HCT116 (cell line): ENCODE data around the gene SECTM1. TPM values are rescaled to one million over a fixed set of nuclear protein-coding genes. Genes with fewer than 3 reads are reported as not detected.

Experiments
- ATAC-seq: fragments of 200-7000 bp; cut with Tn5 transposase; 2 replicates; pipeline ENCODE4 v1.9.1; 2020; ENCODE audit warnings: mild to moderate bottlenecking, moderate library complexity
- BruUV-seq: library from RNA; stranded (reverse); fragments of 400-500 nt; replicated peaks from 2 replicates; lab custom pipeline; 2021; lab: Mats Ljungman, UMichigan
- CTCF ChIA-PET: fragments of 300-600 bp; sonication (Branson Sonifier 250); formaldehyde crosslinking; loops from one replicate; lab custom pipeline; 2021; ENCODE audit warnings: antibody characterized with exemption; lab: Charles Lee
- POLR2A ChIA-PET: fragments of 300-600, 350-600 bp; sonication (Branson Sonifier 250); formaldehyde crosslinking; loops from one replicate; lab custom pipeline; 2021; ENCODE audit warnings: antibody characterized with exemption; lab: Charles Lee
- RAD21 ChIA-PET, 2 experiments: fragments of 300-600 bp; sonication (Branson Sonifier 250); formaldehyde crosslinking; loops; one replicate each; lab custom pipeline; 2023; ENCODE audit warnings: low total read pairs in 2 of 2; ENCODE audit not compliant: uncharacterized antibody in 2 of 2, unreplicated experiment in 2 of 2, low non-redundant PET in 1 of 2; lab: Charles Lee
- DNase-seq: peaks from one replicate; pipeline ENCODE4 v3.0.0-alpha.2; 2010; ENCODE audit warnings: low read depth, low spot score
- H2AFZ ChIP-seq: fragments of 200-600 bp; shearing (Covaris generic), sonication (generic); 2 replicates; pipeline ENCODE4 v1.6.1; 2017; ENCODE audit warnings: low read depth, mixed run types, mixed read lengths, antibody characterized with exemption, low read length; ENCODE audit not compliant: poor library complexity, severe bottlenecking
- H3K27ac ChIP-seq: 2 replicates; pipeline ENCODE4 v1.5.1; 2012; ENCODE audit warnings: low read depth, low read length
- H3K27me3 ChIP-seq: fragments of 200-600 bp; sonication (generic); 2 replicates; pipeline ENCODE4 v1.6.1; 2016; ENCODE audit warnings: mixed run types, low read length, mixed read lengths; ENCODE audit not compliant: insufficient read depth
- H3K36me3 ChIP-seq, 2 experiments: fragments of 200-500 bp in 1 of 2; fragments of 200-600 bp in 1 of 2; sonication (Bioruptor generic) in 1 of 2; sonication (generic) in 1 of 2; 2 replicates each; pipeline versions ENCODE4 v1.5.1 to v1.6.1; 2014 to 2016; ENCODE audit warnings: low read length in 2 of 2, inconsistent platforms in 1 of 2, mixed read lengths in 1 of 2, mixed run types in 1 of 2; ENCODE audit not compliant: insufficient read depth in 2 of 2, control insufficient read depth in 1 of 2
- H3K4me1 ChIP-seq, 2 experiments: fragments of 200-600 bp in 1 of 2; sonication (generic) in 1 of 2; 2 replicates each; pipeline versions ENCODE4 v1.5.1 to v1.6.1; 2012 to 2017; ENCODE audit warnings: low read length in 2 of 2, inconsistent platforms in 1 of 2, mild to moderate bottlenecking in 1 of 2, mixed read lengths in 1 of 2, mixed run types in 1 of 2, moderate library complexity in 1 of 2; ENCODE audit not compliant: insufficient read depth in 2 of 2, control insufficient read depth in 1 of 2
- H3K4me2 ChIP-seq: fragments of 200-600 bp; sonication (generic); 2 replicates; pipeline ENCODE4 v1.6.1; 2017; ENCODE audit warnings: mixed run types, low read length, mixed read lengths
- H3K4me3 ChIP-seq, 2 experiments: fragments of 200-600 bp in 1 of 2; sonication (generic) in 1 of 2; replicated peaks in 1 of 2; 2 replicates each; pipeline ENCODE4 v1.5.1; 2011 to 2016; ENCODE audit warnings: low read length in 2 of 2, control low read depth in 1 of 2, low read depth in 1 of 2, mild to moderate bottlenecking in 1 of 2, mixed read lengths in 1 of 2, mixed run types in 1 of 2
- H3K79me2 ChIP-seq: fragments of 200-600 bp; sonication (generic); 2 replicates; pipeline ENCODE4 v1.6.1; 2017; ENCODE audit warnings: mild to moderate bottlenecking, mixed run types, low read length, moderate library complexity, mixed read lengths; ENCODE audit not compliant: insufficient read depth
- H3K9ac ChIP-seq: fragments of 200-600 bp; sonication (generic); 2 replicates; pipeline ENCODE4 v1.6.1; 2016; ENCODE audit warnings: low read length, mixed read lengths
- H3K9me2 ChIP-seq: fragments of 200-600 bp; sonication (generic), shearing (Covaris generic); 2 replicates; pipeline ENCODE4 v1.6.1; 2017; ENCODE audit warnings: mixed run types, mild to moderate bottlenecking, moderate library complexity; ENCODE audit not compliant: insufficient read depth
- H3K9me3 ChIP-seq, 2 experiments: fragments of 200-500 bp in 1 of 2; fragments of 200-600 bp in 1 of 2; sonication (Bioruptor generic) in 1 of 2; sonication (generic) in 1 of 2; 2 replicates each; pipeline ENCODE4 v1.6.1; 2014 to 2017; ENCODE audit warnings: low read length in 2 of 2, mixed read lengths in 2 of 2, inconsistent platforms in 1 of 2, low read depth in 1 of 2, mild to moderate bottlenecking in 1 of 2, mixed run types in 1 of 2, moderate library complexity in 1 of 2; ENCODE audit not compliant: control insufficient read depth in 1 of 2, insufficient read depth in 1 of 2
- H4K20me1 ChIP-seq: fragments of 200-600 bp; sonication (generic), shearing (Covaris generic); 2 replicates; pipeline ENCODE4 v1.6.1; 2017; ENCODE audit warnings: mixed run types, mild to moderate bottlenecking, moderate library complexity; ENCODE audit not compliant: insufficient read depth
- ATF3 ChIP-seq: IDR thresholded peaks from 2 replicates; pipeline ENCODE4 v1.6.1; 2012
- CBX3 ChIP-seq: IDR thresholded peaks from 2 replicates; pipeline ENCODE4 v1.6.1; 2012; ENCODE audit warnings: low read depth
- CEBPB ChIP-seq: IDR thresholded peaks from 2 replicates; pipeline ENCODE4 v1.6.1; 2012; ENCODE audit warnings: low read depth
- CTCF ChIP-seq, 3 experiments: fragments of 200-600 bp in 1 of 3; sonication (generic) in 1 of 3; IDR thresholded peaks in 2 of 3; conservative IDR thresholded peaks in 1 of 3; 2 replicates each; pipeline ENCODE4 v1.5.1; 2012 to 2017; ENCODE audit warnings: low read depth in 2 of 3, low read length in 2 of 3, antibody characterized with exemption in 1 of 3, borderline replicate concordance in 1 of 3, control low read depth in 1 of 3, mild to moderate bottlenecking in 1 of 3, mixed read lengths in 1 of 3, mixed run types in 1 of 3, moderate library complexity in 1 of 3; ENCODE audit not compliant: insufficient read depth in 1 of 3
- EGR1 ChIP-seq: IDR thresholded peaks from 2 replicates; pipeline ENCODE4 v1.6.1; 2012; ENCODE audit warnings: low read depth
- ELF1 ChIP-seq: IDR thresholded peaks from 2 replicates; pipeline ENCODE4 v1.6.1; 2012; ENCODE audit warnings: low read depth, borderline replicate concordance
- EZH2phosphoT487 ChIP-seq: fragments of 200-600 bp; IDR thresholded peaks from 2 replicates; pipeline ENCODE4 v1.6.1; 2018; ENCODE audit warnings: antibody characterized with exemption, borderline replicate concordance
- FOSL1 ChIP-seq: IDR thresholded peaks from 2 replicates; pipeline ENCODE4 v1.6.1; 2012; ENCODE audit warnings: low read depth
- JUND ChIP-seq: IDR thresholded peaks from 2 replicates; pipeline ENCODE4 v1.6.1; 2012
- POLR2A ChIP-seq: IDR thresholded peaks from 2 replicates; pipeline ENCODE4 v1.7.0; 2011; ENCODE audit warnings: borderline replicate concordance; ENCODE audit not compliant: insufficient read depth, insufficient read length; ENCODE audit errors: extremely low read depth
- POLR2AphosphoS5 ChIP-seq: IDR thresholded peaks from 2 replicates; pipeline ENCODE4 v1.6.1; 2011; ENCODE audit warnings: mild to moderate bottlenecking, low read depth, low read length, moderate library complexity
- SIN3A ChIP-seq: IDR thresholded peaks from 2 replicates; pipeline ENCODE4 v1.6.1; 2012; ENCODE audit warnings: low read depth
- ZNF274 ChIP-seq: fragments of 200-500 bp; sonication (Bioruptor generic); IDR thresholded peaks from 2 replicates; pipeline ENCODE4 v1.6.1; 2014; ENCODE audit warnings: mild to moderate bottlenecking, low read depth, low read length, inconsistent platforms
- intact Hi-C: fragments of 100-400 bp; cut with micrococcal nuclease; formaldehyde crosslinking; loops from 2 replicates; pipeline ENCODE4 v1.10.0; 2022
- total RNA-seq: library from RNA; stranded (reverse); gene quantifications from one replicate; pipeline ENCODE4 v1.2.1, GENCODE V29; 2021; ENCODE audit not compliant: unreplicated experiment

SECTM1 gene
- total RNA-seq, 1 experiment from 2014 or later, result 6.8 TPM

- no peak overlapping the region for H3K9ac ChIP-seq
- peak overlapping the region in 1 of 2 experiments; percentile 47; a peak in 1 of 4 replicates for H3K4me3 ChIP-seq
- ATAC-seq, result no peak
- intact Hi-C loops, result loop anchor here (10.0 kb wide), 1 partner anchor 259 kb away; the partner anchor contains the start of genes DCXR and RAC3
- no peaks in the 10 kb centered on the region for H3K9me3 ChIP-seq
- BruUV-seq, result TSS peak; percentile 70
- peak; percentile 50 for TF ChIP-seq POLR2A
- TF ChIP-seq ATF3, result no peak
- TF ChIP-seq JUND, result peak; percentile 4; the same call in 1 of the 2 replicates
- peak; percentile 67 for TF ChIP-seq POLR2AphosphoS5
- no peaks in the 10 kb centered on the region for H3K27me3 ChIP-seq
- POLR2A ChIA-PET, result no interaction called here
- no peak for DNase-seq
- no peaks in the 10 kb centered on the region for H3K36me3 ChIP-seq
- H3K27ac ChIP-seq, result no peak overlapping the region
- H3K79me2 ChIP-seq, result peaks cover 3% of the 10 kb centered on the region; the same call in 1 of the 2 replicates
- CTCF ChIA-PET, result no interaction called here
- peaks cover 33 to 62% of the 10 kb centered on the region in 2 experiments for H3K4me1 ChIP-seq
- no peak overlapping the region for H2AFZ ChIP-seq
- RAD21 ChIA-PET, result no interaction called here
- peak overlapping the region; percentile 69 for H3K4me2 ChIP-seq
- no peaks in the 10 kb centered on the region for H4K20me1 ChIP-seq
- no peaks in the 10 kb centered on the region for H3K9me2 ChIP-seq
Measured at GRCh38 chr17:82294064-82294773, 39.3 kb downstream of the SECTM1 start.

- ChIA-PET CTCF (interaction anchor here (0.6 to 1.2 kb wide), 3 partner anchors 9 to 507 kb away, joined by 3 to 6 read pairs (median 3); no protein-coding TSS in a partner anchor), RAD21 (interaction anchor here (0.6 to 0.7 kb wide), 2 partner anchors 77 to 121 kb away, joined by 3 to 7 read pairs; no protein-coding TSS in a partner anchor), POLR2A (interaction anchor here (0.7 to 2.5 kb wide), 18 partner anchors 8 to 227 kb away, joined by 3 to 35 read pairs (median 4); partner anchors contain the start of genes CSNK1D, FASN, FOXK2 and SLC16A3)
- Histone ChIP-seq H4K20me1 (no peaks in the 10 kb centered on the region), H3K36me3 (no peaks in the 10 kb centered on the region), H3K27me3 (no peaks in the 10 kb centered on the region), H3K9me2 (no peaks in the 10 kb centered on the region), H2AFZ (no peak overlapping the region), H3K4me2 (peak overlapping the region; percentile 78), H3K9ac (peak overlapping the region; percentile 91), H3K4me3 (peak overlapping the region; percentile 78 to 87), H3K9me3 (no peaks in the 10 kb centered on the region), H3K27ac (peak overlapping the region; percentile 97), H3K79me2 (peaks cover 3% of the 10 kb centered on the region; the same call in 1 of the 2 replicates), H3K4me1 (peaks cover 38 to 64% of the 10 kb centered on the region in 2 experiments)
- DNase-seq (peak; percentile 99), ATAC-seq (peak; percentile 92)
- no TSS peak for BruUV-seq
- intact Hi-C loops, result loop anchor here (10.0 kb wide), 1 partner anchor 258 kb away; the partner anchor contains the start of genes DCXR and RAC3
- TF ChIP-seq FOSL1 (no peak), CEBPB (no peak), CTCF (IDR thresholded peaks at IDR 0.05 in 2 of 3, conservative IDR thresholded peaks at IDR 0.05 in 1 of 3; ENCODE audit: borderline replicate concordance in 1 of 3, insufficient read depth in 1 of 3, low read depth in 2 of 3, low read length in 2 of 3) (no peak), EZH2phosphoT487 (no peak), POLR2A (peak; percentile 96), SIN3A (peak; percentile 93), EGR1 (no peak), ELF1 (no peak), CBX3 (no peak), ZNF274 (no peak)
Measured at GRCh38 chr17:82292251-82293154, 41.1 kb downstream of the SECTM1 start.
